Measurements from ENCODE around the gene TUBA4B. TPM values are rescaled to one million over a fixed set of nuclear protein-coding genes. Genes with fewer than 3 reads are reported as not detected.

TUBA4B gene
- total and polyA plus RNA-seq, 2 donors (not counting 3 experiments of a cell fraction or from before 2014, with no cell fraction given): not detected

- Histone ChIP-seq H3K27ac (ENCODE audit: insufficient read depth, low read depth, low read length) (no peak overlapping the region), H3K4me2 (ENCODE audit: insufficient read depth, low read length) (no peak overlapping the region), H3K36me3 (ENCODE audit: control insufficient read depth in 2 of 2, extremely low read depth in 1 of 2, insufficient read depth in 2 of 2, low read length in 2 of 2) (peaks cover 3 to 43% of the 10 kb centered on the region in 2 experiments), H3K9ac (replicated peaks; ENCODE audit: extremely low read depth, insufficient read depth, low read length) (no peak overlapping the region), H3K79me2 (ENCODE audit: control insufficient read depth, insufficient read depth, low read length) (peaks cover 20% of the 10 kb centered on the region), H2AFZ (ENCODE audit: low read depth, low read length) (no peak overlapping the region), H4K20me1 (replicated peaks; ENCODE audit: control insufficient read depth, extremely low read depth, insufficient read depth, low read length) (no peaks in the 10 kb centered on the region), H3K4me3 (replicated peaks in 1 of 3; ENCODE audit: insufficient read depth in 1 of 3, low read depth in 1 of 3, low read length in 3 of 3) (no peak overlapping the region), H3K9me1 (replicated peaks; ENCODE audit: control insufficient read depth, extremely low read depth, insufficient read depth, low read length) (no peaks in the 10 kb centered on the region), H3K4me1 (ENCODE audit: control insufficient read depth, extremely low read depth, insufficient read depth, low read length) (peaks cover 11% of the 10 kb centered on the region), H3K9me3 (replicated peaks; ENCODE audit: control insufficient read depth, insufficient read depth, low read length) (no peaks in the 10 kb centered on the region), H3K27me3 (ENCODE audit: control insufficient read depth in 2 of 2, insufficient read depth in 2 of 2, low read length in 2 of 2) (no peaks in the 10 kb centered on the region)
- FAIRE-seq: no peak
- no peak for DNase-seq (ENCODE audit: low read depth, low spot score)
- POLR2A ChIA-PET: no interaction called here
- CTCF ChIA-PET: no interaction called here
- intact Hi-C loops (cut with micrococcal nuclease): no loop called here
- no TSS peak for BruUV-seq (replicated peaks)
- TF ChIP-seq EZH2 (IDR thresholded peaks at IDR 0.05; ENCODE audit: borderline replicate concordance, low read depth, low read length, severe bottlenecking) (no peak), MYC (IDR thresholded peaks at IDR 0.05; ENCODE audit: low read depth, low read length) (no peak), POLR2AphosphoS5 (IDR thresholded peaks at IDR 0.05; ENCODE audit: insufficient read depth, low read depth, low read length) (no peak), JUN (IDR thresholded peaks at IDR 0.05; ENCODE audit: borderline replicate concordance, insufficient read depth, insufficient read length, low read depth) (no peak), POLR2A (IDR thresholded peaks at IDR 0.05; ENCODE audit: low read depth, low read length) (no peak), MAX (IDR thresholded peaks at IDR 0.05; ENCODE audit: insufficient read depth, insufficient read length) (no peak), FOS (IDR thresholded peaks at IDR 0.05; ENCODE audit: borderline replicate concordance, insufficient read depth, low read length) (no peak), GATA2 (IDR thresholded peaks at IDR 0.05; ENCODE audit: insufficient read depth, insufficient read length, low read depth, low read length) (no peak)
- TF ChIP-seq, protein P1, sequence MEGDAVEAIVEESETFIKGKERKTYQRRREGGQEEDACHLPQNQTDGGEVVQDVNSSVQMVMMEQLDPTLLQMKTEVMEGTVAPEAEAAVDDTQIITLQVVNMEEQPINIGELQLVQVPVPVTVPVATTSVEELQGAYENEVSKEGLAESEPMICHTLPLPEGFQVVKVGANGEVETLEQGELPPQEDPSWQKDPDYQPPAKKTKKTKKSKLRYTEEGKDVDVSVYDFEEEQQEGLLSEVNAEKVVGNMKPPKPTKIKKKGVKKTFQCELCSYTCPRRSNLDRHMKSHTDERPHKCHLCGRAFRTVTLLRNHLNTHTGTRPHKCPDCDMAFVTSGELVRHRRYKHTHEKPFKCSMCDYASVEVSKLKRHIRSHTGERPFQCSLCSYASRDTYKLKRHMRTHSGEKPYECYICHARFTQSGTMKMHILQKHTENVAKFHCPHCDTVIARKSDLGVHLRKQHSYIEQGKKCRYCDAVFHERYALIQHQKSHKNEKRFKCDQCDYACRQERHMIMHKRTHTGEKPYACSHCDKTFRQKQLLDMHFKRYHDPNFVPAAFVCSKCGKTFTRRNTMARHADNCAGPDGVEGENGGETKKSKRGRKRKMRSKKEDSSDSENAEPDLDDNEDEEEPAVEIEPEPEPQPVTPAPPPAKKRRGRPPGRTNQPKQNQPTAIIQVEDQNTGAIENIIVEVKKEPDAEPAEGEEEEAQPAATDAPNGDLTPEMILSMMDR (IDR thresholded peaks at IDR 0.05; ENCODE audit: extremely low read depth in 1 of 2, insufficient read depth in 1 of 2, low read depth in 1 of 2, low read length in 2 of 2): no peak
- dilution Hi-C loops (cut with MboI; ENCODE audit: extremely low pct_ligation_motif_present, low sequenced_read_pairs): no loop called here
Observed at GRCh38 chr2:219225350-219225749, 27.7 kb upstream of the TUBA4B start.

All from endothelial cell of umbilical vein (primary cell).